IPS-20b (cell line): Measurements from ENCODE around the gene MDGA2.
"Not testable (repeated sequence)": the region's sequence is repeated elsewhere in the genome, so short reads cannot be mapped to it uniquely, and the experiment has no call there.

ENCODE experiments used
- H3K27ac ChIP-seq: one replicate; pipeline ENCODE4 v1.5.1; 2013; ENCODE audit warnings: low read length
- H3K27me3 ChIP-seq: 2 replicates; pipeline ENCODE4 v1.6.1; 2013; ENCODE audit warnings: mild to moderate bottlenecking, low read length, inconsistent platforms; ENCODE audit not compliant: insufficient read depth
- H3K36me3 ChIP-seq: 2 replicates; pipeline ENCODE4 v1.6.1; 2013; ENCODE audit warnings: low read depth, mild to moderate bottlenecking, inconsistent platforms, low read length, moderate library complexity; ENCODE audit not compliant: insufficient read depth
- H3K4me1 ChIP-seq: 2 replicates; pipeline ENCODE4 v1.6.1; 2013; ENCODE audit warnings: mild to moderate bottlenecking, control low read depth, inconsistent platforms, low read length, moderate library complexity; ENCODE audit not compliant: insufficient read depth
- H3K4me3 ChIP-seq: 2 replicates; pipeline ENCODE4 v1.5.1; 2013; ENCODE audit warnings: mild to moderate bottlenecking, low read length, inconsistent platforms
- H3K9ac ChIP-seq: 2 replicates; pipeline ENCODE4 v1.6.1; 2013; ENCODE audit warnings: low read depth, mild to moderate bottlenecking, inconsistent platforms, low read length, moderate library complexity
- H3K9me3 ChIP-seq: 2 replicates; pipeline ENCODE4 v1.6.1; 2013; ENCODE audit warnings: mild to moderate bottlenecking, low read depth, low read length, inconsistent platforms; ENCODE audit not compliant: insufficient read depth

Gene MDGA2

GRCh38 chr14:47220096-47220495 lies 455.3 kb downstream of the MDGA2 start:
- no peaks in the 10 kb centered on the region for H3K36me3 ChIP-seq
- no peaks in the 10 kb centered on the region for H3K4me1 ChIP-seq
- no peaks in the 10 kb centered on the region for H3K27me3 ChIP-seq
- no peak overlapping the region for H3K9ac ChIP-seq
- H3K9me3 ChIP-seq = no peaks in the 10 kb centered on the region
- no peak overlapping the region for H3K4me3 ChIP-seq
- no peak overlapping the region for H3K27ac ChIP-seq

GRCh38 chr14:47211263-47211662 lies 464.1 kb downstream of the MDGA2 start:
- H3K36me3 ChIP-seq = no peaks in the 10 kb centered on the region
- no peaks in the 10 kb centered on the region for H3K4me1 ChIP-seq
- H3K4me3 ChIP-seq = no peak overlapping the region
- no peaks in the 10 kb centered on the region for H3K27me3 ChIP-seq
- no peaks in the 10 kb centered on the region for H3K9me3 ChIP-seq
- H3K9ac ChIP-seq = no peak overlapping the region
- no peak overlapping the region for H3K27ac ChIP-seq

- no peaks in the 10 kb centered on the region for H3K36me3 ChIP-seq
- H3K9ac ChIP-seq = no peak overlapping the region
- H3K4me1 ChIP-seq = no peaks in the 10 kb centered on the region
- H3K27ac ChIP-seq = no peak overlapping the region
- no peaks in the 10 kb centered on the region for H3K9me3 ChIP-seq
- no peak overlapping the region for H3K4me3 ChIP-seq
- H3K27me3 ChIP-seq = no peaks in the 10 kb centered on the region
These were observed 465.3 kb downstream of the MDGA2 start for GRCh38 chr14:47210099-47210498.

- Histone ChIP-seq H3K4me3 (no peak overlapping the region), H3K27ac (no peak overlapping the region), H3K27me3 (no peaks in the 10 kb centered on the region), H3K9ac (no peak overlapping the region), H3K9me3 (no peaks in the 10 kb centered on the region), H3K4me1 (no peaks in the 10 kb centered on the region), H3K36me3 (no peaks in the 10 kb centered on the region)
These were observed 467.0 kb downstream of the MDGA2 start for GRCh38 chr14:47208434-47208833.

GRCh38 chr14:47207617-47208016 lies 467.8 kb downstream of the MDGA2 start:
- no peaks in the 10 kb centered on the region for H3K27me3 ChIP-seq
- H3K27ac ChIP-seq = no peak overlapping the region
- H3K4me1 ChIP-seq = no peaks in the 10 kb centered on the region
- no peak overlapping the region for H3K4me3 ChIP-seq
- H3K9me3 ChIP-seq = no peaks in the 10 kb centered on the region
- no peaks in the 10 kb centered on the region for H3K36me3 ChIP-seq
- H3K9ac ChIP-seq = no peak overlapping the region

- Histone ChIP-seq H3K9me3 (no peaks in the 10 kb centered on the region), H3K36me3 (no peaks in the 10 kb centered on the region)
These were observed 474.7 kb downstream of the MDGA2 start for GRCh38 chr14:47200740-47201139.

GRCh38 chr14:47195582-47195981 lies 479.8 kb downstream of the MDGA2 start:
- no peaks in the 10 kb centered on the region for H3K27me3 ChIP-seq
- H3K4me3 ChIP-seq = no peak overlapping the region
- no peak overlapping the region for H3K9ac ChIP-seq
- H3K4me1 ChIP-seq = no peaks in the 10 kb centered on the region
- no peaks in the 10 kb centered on the region for H3K36me3 ChIP-seq
- H3K9me3 ChIP-seq = no peaks in the 10 kb centered on the region
- H3K27ac ChIP-seq = no peak overlapping the region

More at GRCh38 chr14:47200740-47201139, 474.7 kb downstream of the MDGA2 start:
- Histone ChIP-seq H3K4me3 (no peak overlapping the region), H3K27me3 (no peaks in the 10 kb centered on the region), H3K4me1 (no peaks in the 10 kb centered on the region), H3K27ac (no peak overlapping the region), H3K9ac (no peak overlapping the region)

GRCh38 chr14:47194055-47194454 lies 481.4 kb downstream of the MDGA2 start:
- Histone ChIP-seq H3K4me1 (no peaks in the 10 kb centered on the region), H3K36me3 (no peaks in the 10 kb centered on the region), H3K4me3 (no peak overlapping the region), H3K9me3 (no peaks in the 10 kb centered on the region), H3K9ac (no peak overlapping the region), H3K27ac (no peak overlapping the region), H3K27me3 (no peaks in the 10 kb centered on the region)

- not testable (repeated sequence) for H3K4me3 ChIP-seq, H3K9me3 ChIP-seq, H3K4me1 ChIP-seq, H3K9ac ChIP-seq, H3K27ac ChIP-seq, H3K27me3 ChIP-seq, H3K36me3 ChIP-seq
These were observed 483.2 kb downstream of the MDGA2 start for GRCh38 chr14:47192203-47192602.

GRCh38 chr14:47191700-47192099 lies 483.7 kb downstream of the MDGA2 start:
- Histone ChIP-seq H3K36me3 (no peaks in the 10 kb centered on the region), H3K9ac (no peak overlapping the region), H3K4me3 (no peak overlapping the region), H3K4me1 (no peaks in the 10 kb centered on the region), H3K27me3 (no peaks in the 10 kb centered on the region), H3K27ac (no peak overlapping the region), H3K9me3 (no peaks in the 10 kb centered on the region)

- H3K4me1 ChIP-seq = no peaks in the 10 kb centered on the region
These were observed 485.4 kb downstream of the MDGA2 start for GRCh38 chr14:47189911-47190484.

GRCh38 chr14:47186486-47186885 lies 488.9 kb downstream of the MDGA2 start:
- Histone ChIP-seq H3K4me3 (no peak overlapping the region), H3K9me3 (no peaks in the 10 kb centered on the region), H3K36me3 (no peaks in the 10 kb centered on the region), H3K27me3 (no peaks in the 10 kb centered on the region), H3K4me1 (no peaks in the 10 kb centered on the region), H3K27ac (no peak overlapping the region), H3K9ac (no peak overlapping the region)

More at GRCh38 chr14:47189911-47190484, 485.4 kb downstream of the MDGA2 start:
- no peak overlapping the region for H3K4me3 ChIP-seq
- H3K9me3 ChIP-seq = no peaks in the 10 kb centered on the region
- H3K9ac ChIP-seq = no peak overlapping the region
- no peaks in the 10 kb centered on the region for H3K27me3 ChIP-seq
- no peaks in the 10 kb centered on the region for H3K36me3 ChIP-seq
- H3K27ac ChIP-seq = no peak overlapping the region
